ENCODE results near the gene NFIB. TPM values are rescaled to one million over a fixed set of nuclear protein-coding genes. Genes with fewer than 3 reads are reported as not detected.

Gene NFIB
- total and polyA plus RNA-seq, 2 of the 8 experiments (the other 6 are each of a cell fraction or from before 2014, with no cell fraction given): 2.6 to 13.1 TPM

- TF ChIP-seq CBX8 (IDR thresholded peaks at IDR 0.05; ENCODE audit: borderline replicate concordance, low read depth, low read length) (no peak), SIX5 (IDR thresholded peaks at IDR 0.05; ENCODE audit: low read depth, low read length) (no peak), EGR1 (IDR thresholded peaks at IDR 0.05; ENCODE audit: borderline replicate concordance, low read depth, low read length) (no peak)
Observed at GRCh38 chr9:14313951-14314423, at the start of gene NFIB (continued).
